Activated CD4-positive, alpha-beta T cell treated with anti-CD3 and anti-CD28 coated beads, Interleukin-2, Interleukin-6, amounts not matched to agents 100 ng/mL and 50 ng/mL, durations not matched to agents 16 hours and 8 hours (primary cell): ENCODE data around the gene USP40.

ENCODE experiments used
- DNase-seq: peaks from one replicate; pipeline ENCODE4 v3.0.0-alpha.2; 2020

Gene USP40

DNA sequence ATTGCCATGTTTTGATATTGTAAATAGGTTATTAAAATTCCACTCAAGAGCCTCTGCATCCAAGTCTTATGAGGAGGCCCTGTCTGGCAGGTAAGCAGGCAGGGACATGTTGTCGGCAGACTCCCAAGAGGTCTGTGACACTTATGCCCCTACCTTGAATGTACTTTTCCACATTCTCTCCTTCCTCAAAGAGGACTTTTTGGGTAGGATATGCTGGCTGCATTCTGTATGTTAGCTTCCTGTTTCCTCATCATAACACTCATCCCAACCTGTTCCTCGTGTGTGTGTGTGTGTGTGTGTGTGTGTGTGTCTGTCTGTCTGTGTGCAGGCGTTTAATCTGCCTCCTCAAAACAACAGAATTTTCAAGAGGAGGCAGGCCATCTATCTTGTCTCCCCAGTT, 75.3 kb downstream of the USP40 start:
- DNase-seq = no peak

DNA sequence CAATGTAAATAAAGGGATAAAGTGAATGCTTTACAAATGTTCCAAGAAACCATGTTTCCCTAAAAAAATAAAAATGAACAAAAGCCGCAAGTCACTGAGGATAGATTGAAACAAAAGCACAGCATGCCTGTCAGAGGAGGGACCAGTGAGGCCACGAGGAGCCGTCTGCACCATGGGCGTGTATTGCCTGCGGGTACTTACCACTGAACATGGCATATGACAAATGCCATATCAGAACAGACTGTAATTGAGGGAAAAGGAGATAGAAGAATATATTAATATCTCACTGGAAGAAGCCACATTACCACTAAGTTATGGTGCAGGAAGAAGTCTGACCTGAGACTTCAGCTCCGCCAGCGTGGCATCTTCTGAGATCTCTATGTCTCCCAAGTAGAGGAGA, 75.8 kb downstream of the USP40 start:
- DNase-seq = no peak

GRCh38 chr2:233489666-233490065, 76.9 kb downstream of the USP40 start:
- DNase-seq = no peak

- no peak for DNase-seq
These were observed 77.4 kb downstream of the USP40 start for GRCh38 chr2:233489143-233489542.

DNA sequence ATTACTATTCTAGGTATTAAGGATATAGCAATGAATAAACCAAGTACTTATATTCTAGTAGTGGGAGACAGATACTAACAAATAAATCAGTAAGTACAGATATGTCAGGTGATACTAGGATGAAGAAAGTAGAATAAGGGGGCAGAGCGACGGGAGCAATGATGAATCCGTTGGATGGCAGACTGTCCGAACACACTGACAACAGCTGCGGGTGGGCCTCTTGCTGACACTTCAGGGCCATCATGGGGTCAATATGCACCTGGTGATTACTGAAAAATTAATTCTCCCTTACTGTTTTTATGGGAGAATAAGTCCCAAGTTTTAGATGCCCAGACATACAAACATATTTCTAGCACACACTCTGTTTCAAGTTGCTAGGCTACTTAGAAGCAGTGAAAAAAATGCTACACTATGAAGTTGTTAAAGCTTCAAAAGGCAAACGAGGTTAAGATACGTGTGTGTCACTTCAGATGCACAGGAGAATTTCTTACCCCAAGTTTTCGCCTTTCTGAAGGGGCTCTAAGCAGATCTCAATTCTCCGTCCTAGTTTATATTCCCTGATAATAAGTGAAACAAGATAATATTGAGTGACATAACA, 78.7 kb downstream of the USP40 start:
- DNase-seq = no peak

GRCh38 chr2:233486778-233487552, 79.6 kb downstream of the USP40 start:
- DNase-seq = no peak

DNA sequence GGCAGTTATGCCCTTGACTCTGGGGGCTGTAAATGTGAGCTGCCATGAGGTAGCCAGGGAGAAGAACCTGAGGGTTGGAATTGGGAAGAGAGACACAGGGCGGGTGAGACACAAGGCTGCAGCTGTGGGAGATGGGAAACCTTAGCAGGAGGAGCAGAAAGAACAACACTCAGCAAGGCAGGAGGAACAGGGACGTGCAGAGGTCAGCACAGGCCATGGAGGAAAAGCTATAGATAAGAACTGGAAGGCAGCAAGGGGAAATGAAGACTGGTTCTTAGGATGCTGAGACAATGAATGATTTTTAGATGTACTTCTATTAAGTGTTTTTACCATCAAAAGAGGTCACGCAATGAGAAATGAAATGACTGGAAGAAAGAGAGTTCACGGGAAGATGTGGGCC, 80.2 kb downstream of the USP40 start:
- no peak for DNase-seq

GRCh38 chr2:233485726-233486125, 80.9 kb downstream of the USP40 start:
- DNase-seq = no peak

GRCh38 chr2:233482616-233483015, 84.0 kb downstream of the USP40 start:
- DNase-seq = no peak

- no peak for DNase-seq
These were observed 85.0 kb downstream of the USP40 start for GRCh38 chr2:233481368-233482142.

DNA sequence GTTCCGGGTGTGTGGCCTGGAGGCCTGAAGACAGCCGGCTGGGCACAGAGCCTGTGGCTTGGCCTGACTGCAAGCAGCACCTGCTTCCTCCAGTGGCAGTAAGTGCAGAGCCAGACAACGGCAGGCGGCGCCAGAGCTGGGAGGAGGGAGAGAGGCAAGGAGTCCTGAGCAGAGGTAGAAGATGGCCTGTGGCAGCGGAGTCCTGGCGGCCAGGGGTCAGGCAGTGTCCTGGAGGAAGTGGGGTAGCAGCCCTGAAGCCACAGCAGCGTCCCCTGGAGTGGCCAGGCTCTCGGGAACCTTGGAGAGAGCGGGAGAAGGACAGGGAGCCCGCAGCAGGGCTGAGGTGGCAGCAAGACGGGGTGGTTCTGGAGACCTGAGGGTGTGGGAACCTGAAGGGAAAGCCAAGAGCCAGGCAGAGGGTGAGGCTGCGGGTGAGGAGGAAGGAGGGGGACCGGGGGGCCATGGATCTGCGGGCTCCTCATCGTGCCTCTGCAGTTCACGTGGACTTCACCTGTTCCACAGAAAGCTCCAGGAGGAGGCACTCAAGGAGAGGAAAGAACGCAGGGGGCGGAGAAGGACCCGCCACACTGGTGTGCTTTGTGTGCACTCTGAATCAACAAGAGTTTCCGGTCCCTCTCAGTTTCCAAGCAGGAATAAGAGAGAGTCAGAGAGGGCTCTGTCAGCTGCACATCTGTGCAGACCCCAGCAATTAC, 85.9 kb downstream of the USP40 start:
- no peak for DNase-seq

GRCh38 chr2:233479616-233480489, 86.7 kb downstream of the USP40 start:
- DNase-seq = no peak

DNA sequence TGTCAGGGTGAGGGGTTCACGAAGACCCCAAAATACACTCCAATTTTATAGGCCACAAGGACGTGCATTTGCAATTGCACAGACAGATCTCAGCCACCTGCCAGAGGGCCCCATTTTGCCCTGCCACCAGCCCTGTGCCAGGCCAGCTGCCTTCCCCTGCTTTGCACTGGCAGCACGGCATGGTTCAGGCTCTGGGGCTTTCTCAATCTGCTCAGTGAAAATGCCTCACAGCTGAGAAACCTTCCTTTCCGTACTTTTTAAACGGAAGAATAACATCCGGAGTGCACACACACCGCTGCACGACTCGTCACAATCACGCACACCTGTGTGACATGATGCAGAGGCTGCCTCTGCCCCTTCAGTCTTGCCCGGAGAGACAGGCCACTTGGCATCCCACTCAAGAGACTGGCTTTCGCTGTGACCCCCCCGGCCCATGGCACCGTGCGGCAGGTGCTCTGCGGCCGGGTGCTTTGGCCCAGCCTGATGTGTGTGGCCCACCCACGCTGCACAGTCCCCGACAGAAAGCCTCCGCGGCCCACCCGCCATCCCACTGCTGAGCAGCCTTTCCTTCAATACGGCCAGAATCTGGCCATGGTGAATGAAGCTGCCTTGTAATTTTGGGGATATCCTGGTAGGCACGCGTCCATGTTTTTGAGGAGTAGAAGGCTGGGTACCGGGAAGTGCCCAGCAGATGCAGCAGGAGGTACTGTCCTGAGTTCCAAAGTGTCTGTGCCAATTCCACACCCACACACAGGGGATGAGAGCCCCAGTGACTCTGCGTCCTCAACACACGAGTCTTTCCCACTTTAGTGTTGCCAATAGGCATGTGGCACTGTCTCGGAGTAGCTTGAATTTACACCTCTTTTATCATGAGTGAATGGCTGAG, 88.8 kb downstream of the USP40 start:
- DNase-seq = no peak

- no peak for DNase-seq
These were observed 89.7 kb downstream of the USP40 start for GRCh38 chr2:233476651-233477547.

- no peak for DNase-seq
These were observed 90.5 kb downstream of the USP40 start for GRCh38 chr2:233476063-233476410.

DNA sequence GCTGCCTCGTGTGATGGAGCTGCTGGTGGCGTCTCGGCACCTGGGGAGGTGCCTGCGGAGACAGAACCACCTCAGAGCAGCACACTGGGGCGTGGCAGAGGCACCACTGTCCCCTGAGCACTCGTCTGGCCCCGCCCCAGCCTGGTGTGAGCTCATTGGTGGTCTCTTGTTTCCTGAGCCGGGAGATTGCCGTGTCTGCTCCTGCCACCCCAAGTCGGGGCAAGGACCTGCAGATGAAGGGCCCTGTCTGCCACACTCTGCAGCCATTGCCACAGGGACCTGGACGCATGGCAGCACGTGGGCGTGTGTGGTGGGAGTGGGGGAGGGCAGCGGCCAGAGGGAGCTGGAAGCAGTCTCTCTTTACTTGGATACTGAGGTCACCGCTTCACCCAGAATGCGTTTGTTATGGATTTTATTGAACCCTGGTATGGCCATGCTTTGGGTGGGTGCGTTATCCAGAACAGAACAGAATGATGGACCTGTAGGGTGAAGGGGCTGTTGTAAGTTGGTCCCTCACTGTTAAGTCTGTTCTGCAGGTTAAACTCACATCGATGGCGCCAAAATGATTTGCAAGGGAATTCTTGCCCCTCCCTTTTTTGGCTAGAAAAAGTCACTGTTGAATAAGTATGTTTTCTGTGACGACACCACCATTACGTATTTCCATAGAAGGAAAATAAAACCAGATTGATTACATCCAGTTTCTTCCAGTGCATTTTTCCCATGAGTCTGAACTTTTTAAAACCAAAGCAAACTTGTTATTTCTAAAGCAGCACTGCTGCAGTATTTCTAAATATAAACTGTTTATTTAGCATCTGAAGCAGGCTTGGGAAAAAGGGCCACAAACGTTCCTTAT, 92.0 kb downstream of the USP40 start:
- DNase-seq = no peak

GRCh38 chr2:233473878-233474277, 92.7 kb downstream of the USP40 start:
- no peak for DNase-seq

DNA sequence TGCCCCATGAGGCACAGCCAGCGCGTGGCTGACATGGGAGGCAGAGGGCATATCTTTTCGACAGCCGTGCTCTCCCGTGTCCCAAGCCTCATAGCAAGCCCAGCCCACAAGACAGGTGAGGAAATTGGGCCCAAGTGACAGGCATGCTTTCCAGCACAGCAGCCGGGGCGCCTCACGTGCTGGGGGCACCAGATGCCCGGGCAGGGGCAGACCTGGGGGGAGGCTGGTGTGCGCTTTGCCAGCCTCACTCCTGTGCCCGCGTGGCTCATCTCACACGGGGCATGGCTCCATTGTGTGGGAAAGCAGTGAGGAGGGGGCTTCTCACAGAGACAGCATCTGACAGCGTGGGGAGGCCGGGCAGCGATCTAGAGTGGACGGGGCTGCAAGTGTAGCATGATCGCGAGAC, 93.2 kb downstream of the USP40 start:
- DNase-seq = no peak
